ENCODE results near the gene MARCHF2. TPM values are rescaled to one million over a fixed set of nuclear protein-coding genes. Genes with fewer than 3 reads are reported as not detected.

The MARCHF2 gene
- total and polyA plus RNA-seq, 9 of the 15 experiments (the other 6 are each of a cell fraction or from before 2014, with no cell fraction given) = 0.39 to 6.4 (median 2.2) TPM

DNA sequence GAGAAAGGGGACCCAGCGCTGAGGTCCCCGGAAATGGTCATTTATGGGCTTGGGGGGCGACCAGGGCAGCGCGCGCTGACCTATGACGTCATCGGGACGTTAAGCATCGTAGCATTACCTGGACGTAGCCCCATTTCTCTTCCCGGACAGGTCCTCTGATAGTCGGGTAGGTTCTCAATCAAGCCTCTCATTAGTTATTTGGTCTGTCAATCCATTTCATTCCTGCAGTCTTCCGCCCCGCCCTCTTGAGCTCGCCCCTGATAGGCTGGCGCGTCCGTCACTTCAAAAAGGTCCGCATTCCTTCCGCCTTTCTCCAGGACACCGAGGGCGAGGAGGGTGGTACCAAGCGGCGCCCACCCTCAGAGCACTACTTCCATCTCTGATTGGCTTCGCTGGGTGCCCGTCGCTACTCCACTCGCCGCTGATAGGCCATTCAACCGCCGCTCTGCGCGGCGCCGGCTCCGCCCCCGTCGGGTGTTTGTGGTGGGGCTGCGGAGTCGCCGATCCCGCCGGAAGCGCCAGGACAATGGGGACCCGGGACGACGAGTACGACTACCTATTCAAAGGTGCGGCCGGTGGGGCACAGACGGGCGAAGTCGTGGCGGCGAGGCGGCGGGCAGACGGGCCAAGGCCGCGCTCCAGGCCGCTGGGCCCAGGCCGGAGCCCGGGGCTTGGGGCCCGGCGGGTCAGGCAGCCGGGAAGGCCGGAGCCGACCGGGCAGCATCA lies 23.1 kb upstream of the MARCHF2 start, which contains the start of gene RAB11B (continued):
- no peak for TF ChIP-seq STAT5B (CRISPR knock-in tag; IDR thresholded peaks at IDR 0.05)
- peak; percentile 96 for TF ChIP-seq GABPA (tag; conservative IDR thresholded peaks at IDR 0.05; ENCODE audit: low read depth)
- TF ChIP-seq, protein P1, sequence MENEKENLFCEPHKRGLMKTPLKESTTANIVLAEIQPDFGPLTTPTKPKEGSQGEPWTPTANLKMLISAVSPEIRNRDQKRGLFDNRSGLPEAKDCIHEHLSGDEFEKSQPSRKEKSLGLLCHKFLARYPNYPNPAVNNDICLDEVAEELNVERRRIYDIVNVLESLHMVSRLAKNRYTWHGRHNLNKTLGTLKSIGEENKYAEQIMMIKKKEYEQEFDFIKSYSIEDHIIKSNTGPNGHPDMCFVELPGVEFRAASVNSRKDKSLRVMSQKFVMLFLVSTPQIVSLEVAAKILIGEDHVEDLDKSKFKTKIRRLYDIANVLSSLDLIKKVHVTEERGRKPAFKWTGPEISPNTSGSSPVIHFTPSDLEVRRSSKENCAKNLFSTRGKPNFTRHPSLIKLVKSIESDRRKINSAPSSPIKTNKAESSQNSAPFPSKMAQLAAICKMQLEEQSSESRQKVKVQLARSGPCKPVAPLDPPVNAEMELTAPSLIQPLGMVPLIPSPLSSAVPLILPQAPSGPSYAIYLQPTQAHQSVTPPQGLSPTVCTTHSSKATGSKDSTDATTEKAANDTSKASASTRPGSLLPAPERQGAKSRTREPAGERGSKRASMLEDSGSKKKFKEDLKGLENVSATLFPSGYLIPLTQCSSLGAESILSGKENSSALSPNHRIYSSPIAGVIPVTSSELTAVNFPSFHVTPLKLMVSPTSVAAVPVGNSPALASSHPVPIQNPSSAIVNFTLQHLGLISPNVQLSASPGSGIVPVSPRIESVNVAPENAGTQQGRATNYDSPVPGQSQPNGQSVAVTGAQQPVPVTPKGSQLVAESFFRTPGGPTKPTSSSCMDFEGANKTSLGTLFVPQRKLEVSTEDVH (IDR thresholded peaks at IDR 0.05; ENCODE audit: low read depth, partially characterized antibody) = peak; percentile 96
- TF ChIP-seq JUN (IDR thresholded peaks at IDR 0.05; ENCODE audit: borderline replicate concordance, low read depth, low read length) = peak; percentile 100
- 0 out of 2 replicates have a peak, but pooled peaks have one; percentile 73 for TF ChIP-seq JUN (CRISPR knock-in tag; IDR thresholded peaks at IDR 0.05; ENCODE audit: borderline replicate concordance)
- TF ChIP-seq ZFX (CRISPR knock-in tag; IDR thresholded peaks at IDR 0.05) = peak; percentile 78
- TF ChIP-seq ZNF253 (CRISPR knock-in tag; conservative IDR thresholded peaks at IDR 0.05) = no peak
- peak; percentile 3; the same call in 1 of the 2 replicates for TF ChIP-seq NKRF (IDR thresholded peaks at IDR 0.05; ENCODE audit: borderline replicate concordance)
- peak; percentile 90 for TF ChIP-seq CHD2 (IDR thresholded peaks at IDR 0.05; ENCODE audit: low read depth, low read length)
- no peak for TF ChIP-seq ZNF23 (CRISPR knock-in tag; IDR thresholded peaks at IDR 0.05)
- TF ChIP-seq, protein P2, sequence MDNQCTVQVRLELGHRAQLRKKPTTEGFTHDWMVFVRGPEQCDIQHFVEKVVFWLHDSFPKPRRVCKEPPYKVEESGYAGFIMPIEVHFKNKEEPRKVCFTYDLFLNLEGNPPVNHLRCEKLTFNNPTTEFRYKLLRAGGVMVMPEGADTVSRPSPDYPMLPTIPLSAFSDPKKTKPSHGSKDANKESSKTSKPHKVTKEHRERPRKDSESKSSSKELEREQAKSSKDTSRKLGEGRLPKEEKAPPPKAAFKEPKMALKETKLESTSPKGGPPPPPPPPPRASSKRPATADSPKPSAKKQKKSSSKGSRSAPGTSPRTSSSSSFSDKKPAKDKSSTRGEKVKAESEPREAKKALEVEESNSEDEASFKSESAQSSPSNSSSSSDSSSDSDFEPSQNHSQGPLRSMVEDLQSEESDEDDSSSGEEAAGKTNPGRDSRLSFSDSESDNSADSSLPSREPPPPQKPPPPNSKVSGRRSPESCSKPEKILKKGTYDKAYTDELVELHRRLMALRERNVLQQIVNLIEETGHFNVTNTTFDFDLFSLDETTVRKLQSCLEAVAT (IDR thresholded peaks at IDR 0.05) = peak in 1 of 2 experiments; percentile 96; a peak in 2 of 4 replicates
- TF ChIP-seq PURB (CRISPR knock-in tag; IDR thresholded peaks at IDR 0.05; ENCODE audit: low read depth) = no peak
- TF ChIP-seq ZNF740 (CRISPR knock-in tag; IDR thresholded peaks at IDR 0.05) = 0 out of 2 replicates have a peak, but pooled peaks have one; percentile 19
- TF ChIP-seq ZNF740 (tag; IDR thresholded peaks at IDR 0.05) = 0 out of 4 replicates have a peak, but pooled peaks of 1 of the 2 experiments have one; percentile 28
- TF ChIP-seq SNAPC5 (CRISPR knock-in tag; IDR thresholded peaks at IDR 0.05) = no peak
- TF ChIP-seq NCOA2 (IDR thresholded peaks at IDR 0.05; ENCODE audit: partially characterized antibody in 2 of 2) = no peak
- TF ChIP-seq ZBTB33 (CRISPR knock-in tag; IDR thresholded peaks at IDR 0.05) = no peak
